Inflammatory macrophage (primary cell): ENCODE results near the gene HSPA1B.
"Not testable (repeated sequence)": the region's sequence is repeated elsewhere in the genome, so short reads cannot be mapped to it uniquely, and the experiment has no call there.

Experiments
- DNase-seq, 2 donors: peaks; one replicate each; pipeline ENCODE4 v3.0.0-alpha.2; 2020 to 2022

The HSPA1B gene

DNA sequence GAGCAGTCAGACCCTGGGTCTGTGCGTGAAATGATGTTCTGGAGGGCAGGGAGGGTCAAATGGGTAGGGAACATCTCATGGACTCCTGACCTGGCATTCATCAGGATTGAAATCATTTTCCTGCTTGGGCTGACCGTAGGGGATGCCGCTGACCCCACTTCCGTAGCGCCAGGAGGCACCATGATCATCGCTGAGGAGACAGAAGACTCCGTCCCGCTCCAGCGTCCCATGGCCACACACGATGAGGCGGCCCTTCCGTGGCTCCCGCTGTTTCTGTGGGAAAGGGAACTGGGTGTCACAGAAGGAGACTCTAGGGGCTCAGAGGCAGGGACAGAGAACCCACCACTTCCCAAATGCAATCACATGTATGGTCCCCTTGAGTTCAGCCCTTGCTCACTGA is 32.8 kb downstream of the HSPA1B start:
- DNase-seq, result no peak

DNA sequence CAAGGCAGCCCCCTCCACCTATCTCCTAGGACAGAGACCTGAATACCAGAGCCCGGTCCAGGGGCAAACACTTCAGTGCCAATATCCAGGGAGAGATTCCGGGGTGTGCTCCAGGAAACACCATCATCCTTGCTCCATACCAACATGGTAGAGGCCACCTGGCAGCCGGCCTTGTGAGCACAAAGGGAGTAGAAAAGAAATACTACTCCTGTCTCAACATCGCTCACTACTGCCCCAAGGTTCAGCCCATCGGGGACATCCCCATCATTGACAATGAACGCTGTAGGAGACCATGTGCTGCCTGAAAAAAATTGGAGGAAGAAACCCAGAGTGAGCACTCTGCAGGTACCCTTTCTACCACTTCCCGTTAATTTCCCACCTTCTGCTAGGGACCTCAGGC is 33.6 kb downstream of the HSPA1B start:
- no peak for DNase-seq

DNA sequence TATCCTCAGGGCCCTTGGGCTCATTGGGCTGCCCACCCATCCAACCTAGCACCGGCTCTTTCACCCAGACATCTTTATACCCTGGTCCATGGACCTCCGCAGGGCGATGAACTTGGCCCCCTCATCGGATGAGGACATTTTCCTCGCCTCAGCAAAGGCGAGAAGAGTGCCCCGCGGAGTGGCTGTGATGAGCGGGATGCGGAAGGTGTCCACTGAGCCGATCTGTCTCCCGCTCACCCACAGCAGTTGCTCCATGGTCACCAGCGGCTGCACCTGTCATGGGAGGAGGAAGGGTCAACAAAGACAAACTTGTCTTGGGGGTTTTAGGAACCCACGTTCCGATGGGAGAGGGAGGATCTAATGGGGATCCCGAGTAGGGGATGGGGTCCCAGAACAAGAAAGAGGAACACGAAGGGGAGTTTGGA is 34.4 kb downstream of the HSPA1B start:
- DNase-seq, result no peak

DNA sequence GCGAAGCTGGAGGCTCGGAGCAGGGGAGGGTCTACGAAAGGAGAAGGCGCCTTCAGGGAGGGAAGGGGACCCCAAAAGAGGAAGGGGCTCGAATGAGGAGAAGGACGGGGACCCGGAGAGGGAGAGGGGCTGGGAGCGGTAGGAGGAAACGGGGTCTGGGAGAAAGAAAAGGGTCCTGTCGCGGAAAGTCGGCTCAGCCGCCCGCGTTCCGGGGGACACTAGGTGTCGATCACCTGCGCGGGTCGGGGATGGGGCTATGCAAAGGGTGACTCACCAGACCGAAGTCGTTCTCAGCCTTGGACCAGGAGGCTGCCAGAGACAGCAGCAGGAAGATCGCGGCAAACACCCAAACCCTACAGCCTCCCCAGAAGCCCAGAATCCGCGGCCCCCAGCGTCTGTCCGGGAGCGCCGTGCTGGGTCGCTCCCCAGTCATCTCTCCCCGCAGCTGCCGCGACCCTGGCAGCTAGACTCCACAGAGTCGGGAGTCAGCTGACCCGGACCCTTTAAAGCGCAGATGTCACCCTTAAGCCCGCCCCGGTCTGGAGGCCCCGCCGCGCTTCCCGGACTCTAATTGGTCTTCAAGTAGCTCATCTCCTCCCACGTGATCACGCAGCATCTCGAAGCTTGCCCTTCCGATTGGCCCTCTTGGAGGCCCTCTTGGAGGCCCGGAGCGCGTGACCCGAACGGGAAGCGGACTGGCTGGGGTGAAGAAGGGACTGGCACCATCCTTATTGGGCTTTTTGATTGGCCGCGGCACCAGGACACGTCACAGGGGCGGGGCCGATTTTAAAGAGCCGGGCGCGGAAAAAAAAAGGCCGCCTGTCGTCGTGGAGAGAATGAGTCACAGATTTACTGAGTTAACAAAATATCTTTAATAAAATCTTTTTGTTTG is 35.1 kb downstream of the HSPA1B start, which contains the start of gene NEU1:
NEU1 (minus strand) TSS at position 478 of the 892 bp plus-strand sequence; CDS start at position 433, 45 bp downstream.
- DNase-seq, result peak; percentile 100

DNA sequence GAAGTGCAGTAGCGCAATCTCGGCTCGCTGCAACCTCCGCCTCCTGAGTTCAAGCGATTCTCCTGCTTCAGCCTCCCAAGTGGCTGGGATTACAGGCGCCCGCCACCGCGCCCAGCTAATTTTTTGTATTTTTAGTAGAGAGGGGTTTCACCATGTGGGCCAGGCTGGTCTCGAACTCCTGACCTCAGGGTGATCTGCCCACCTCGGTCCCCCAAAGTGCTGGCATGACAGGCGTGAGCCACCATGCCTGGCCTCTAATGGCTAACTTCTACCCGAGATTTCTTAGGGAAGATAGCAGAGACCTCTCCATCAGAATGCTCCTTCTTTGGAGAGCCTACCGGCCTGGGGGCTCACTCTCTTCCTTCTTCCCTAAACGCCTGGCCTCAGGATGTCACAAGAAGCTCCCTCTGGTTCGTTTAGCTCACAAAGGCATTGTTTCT is 36.6 kb downstream of the HSPA1B start:
- not testable (repeated sequence) for DNase-seq

DNA sequence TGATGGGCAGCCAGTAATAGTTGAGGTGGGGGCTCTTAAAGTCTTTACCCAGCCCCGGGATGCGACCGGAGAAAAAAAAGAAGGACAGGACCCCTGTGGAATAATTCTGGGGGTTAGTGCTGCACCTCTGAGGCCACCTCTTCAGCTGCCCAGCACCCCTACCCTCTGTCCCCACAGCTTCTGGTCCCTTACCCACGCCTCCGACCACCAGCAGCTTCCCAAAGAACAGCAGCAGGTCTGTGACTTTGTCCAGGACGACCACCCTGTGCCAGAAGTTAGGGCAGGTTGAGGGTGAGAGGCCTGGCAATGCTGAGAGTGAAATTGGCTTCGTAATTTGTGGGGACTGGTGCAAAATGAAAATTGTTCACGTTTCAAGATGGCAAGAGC is 37.3 kb downstream of the HSPA1B start:
- DNase-seq, result no peak

DNA sequence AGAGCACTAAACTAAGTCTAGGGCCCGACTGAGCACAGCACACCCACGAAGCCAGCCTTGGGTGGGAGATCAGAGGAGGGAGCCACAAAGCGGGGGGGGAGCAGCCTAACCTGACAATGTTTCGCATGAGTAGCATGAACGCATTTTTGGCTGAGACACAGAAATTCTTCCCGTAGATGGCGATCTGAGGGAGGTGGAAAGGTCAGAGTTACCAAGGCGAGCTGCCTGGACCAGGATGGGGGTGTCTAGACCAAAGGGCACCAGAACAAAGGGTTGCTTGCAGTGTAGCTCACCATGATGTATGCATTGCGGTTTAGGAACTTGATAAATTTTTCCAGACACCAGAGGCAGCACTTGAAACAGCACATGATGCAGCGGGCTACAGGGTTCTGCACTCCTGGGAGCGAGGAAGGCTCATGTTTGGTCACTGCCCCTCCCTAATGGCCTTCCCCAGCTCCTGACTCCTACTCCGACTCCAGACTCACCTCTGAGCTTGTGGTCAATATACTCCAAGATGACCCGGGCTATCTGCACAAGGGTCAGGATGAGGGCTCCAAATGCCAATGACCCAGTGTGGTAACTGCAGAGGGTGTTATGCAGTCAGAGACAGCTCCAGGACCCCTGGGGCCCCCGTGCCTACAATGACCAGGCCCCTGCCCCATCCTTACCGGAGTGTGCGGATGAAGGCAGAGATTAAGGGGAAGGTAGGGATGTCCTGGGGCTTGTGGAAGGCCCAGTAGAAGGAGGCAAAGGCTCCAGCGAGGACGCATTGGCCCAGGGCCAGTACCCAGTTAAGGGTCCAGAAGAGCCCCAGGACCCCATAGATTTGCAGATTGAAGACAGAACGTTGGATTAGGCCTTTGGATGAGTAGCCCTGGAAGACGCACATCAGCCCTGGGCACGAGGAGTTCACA is 37.9 kb downstream of the HSPA1B start:
- DNase-seq, result no peak

DNA sequence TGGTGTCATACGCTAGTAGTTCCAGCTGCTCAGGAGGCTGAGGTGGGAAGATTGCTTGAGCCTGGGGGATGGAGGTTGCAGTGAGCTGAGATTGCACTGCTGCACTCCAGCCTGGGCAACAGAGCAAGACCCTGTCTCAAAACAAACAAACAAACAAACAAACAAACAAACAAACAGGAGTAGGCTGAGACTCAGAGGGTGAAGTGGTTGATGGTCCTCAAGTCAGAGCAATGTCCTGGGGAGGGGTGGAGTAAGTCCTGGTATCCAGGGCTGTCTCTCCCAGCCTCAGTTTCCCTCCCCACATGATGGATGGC is 41.1 kb downstream of the HSPA1B start:
- DNase-seq, result not testable (repeated sequence)

DNA sequence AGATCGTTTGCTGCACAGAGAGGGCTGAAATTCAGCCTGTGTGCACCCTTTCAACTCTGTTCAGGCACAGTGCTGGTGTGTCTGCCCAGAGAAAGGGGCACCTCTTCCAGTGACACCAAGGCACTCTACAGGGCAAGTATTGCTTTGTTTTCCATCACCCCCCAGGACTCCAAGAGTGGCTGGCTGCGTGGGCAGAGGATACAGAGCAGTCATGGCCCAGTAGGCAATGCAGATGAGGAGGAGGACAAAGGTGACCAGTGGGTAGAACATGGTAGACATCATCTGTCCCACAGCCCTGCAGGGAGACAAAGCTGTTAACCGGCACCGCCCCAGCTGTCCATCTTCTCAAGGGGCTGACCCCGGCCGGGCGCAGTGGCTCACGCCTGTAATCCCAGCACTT is 41.8 kb downstream of the HSPA1B start:
- no peak for DNase-seq

DNA sequence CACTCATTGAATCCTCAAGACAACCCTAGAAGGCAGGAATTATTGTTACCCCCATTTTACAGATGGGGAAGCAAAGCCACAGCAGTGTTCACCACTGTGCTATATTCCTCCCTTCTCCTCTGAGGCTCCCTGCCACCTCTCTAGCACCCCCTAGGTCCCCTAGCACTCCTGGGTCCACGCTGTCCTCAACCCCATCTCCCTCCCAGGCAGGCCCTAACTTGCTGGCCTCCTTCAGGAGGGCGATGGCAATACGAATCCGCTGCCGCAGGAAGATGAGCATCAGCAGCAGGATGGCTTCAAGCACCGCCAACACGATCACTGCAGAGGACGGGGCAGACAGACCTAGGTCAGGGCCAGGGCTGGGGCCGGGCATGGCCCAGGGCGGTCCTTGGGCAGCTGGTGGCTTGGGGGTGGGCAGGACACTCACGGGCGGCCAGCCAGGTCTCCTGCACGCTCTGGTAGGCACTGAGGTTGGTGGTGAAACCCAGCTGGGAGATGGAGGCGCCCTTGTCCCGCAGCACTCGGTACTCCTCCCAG is 42.9 kb downstream of the HSPA1B start:
- no peak for DNase-seq

DNA sequence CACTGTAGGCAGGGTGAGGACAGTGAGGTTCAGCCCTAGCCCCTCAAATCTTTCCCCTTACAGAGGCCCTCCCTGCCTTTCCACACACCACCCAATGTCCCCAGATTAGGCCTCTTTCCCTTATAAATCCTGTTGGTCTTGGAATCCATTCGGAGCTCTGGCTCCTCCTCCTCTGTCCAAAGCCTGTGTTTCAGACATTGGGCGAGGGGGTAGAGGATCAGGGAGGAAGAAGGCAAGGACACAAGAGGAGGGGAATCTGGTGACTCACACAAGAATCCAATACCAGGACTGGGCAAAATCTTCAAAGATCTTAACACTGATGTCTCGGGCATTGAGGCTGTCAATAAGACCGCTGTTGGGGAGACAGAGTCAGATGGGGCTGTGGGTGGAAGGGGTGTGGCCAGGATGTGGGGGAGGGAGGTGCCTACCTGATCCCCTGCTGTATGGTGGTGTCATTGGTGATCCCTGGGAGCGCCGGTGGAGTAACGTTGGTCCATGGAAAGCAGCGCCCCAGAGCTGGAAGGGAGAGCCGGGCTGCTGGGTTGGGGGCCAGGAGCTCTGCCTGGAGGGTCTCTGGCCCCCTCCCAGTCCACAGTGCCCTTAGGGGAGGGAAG is 43.6 kb downstream of the HSPA1B start:
- no peak for DNase-seq

DNA sequence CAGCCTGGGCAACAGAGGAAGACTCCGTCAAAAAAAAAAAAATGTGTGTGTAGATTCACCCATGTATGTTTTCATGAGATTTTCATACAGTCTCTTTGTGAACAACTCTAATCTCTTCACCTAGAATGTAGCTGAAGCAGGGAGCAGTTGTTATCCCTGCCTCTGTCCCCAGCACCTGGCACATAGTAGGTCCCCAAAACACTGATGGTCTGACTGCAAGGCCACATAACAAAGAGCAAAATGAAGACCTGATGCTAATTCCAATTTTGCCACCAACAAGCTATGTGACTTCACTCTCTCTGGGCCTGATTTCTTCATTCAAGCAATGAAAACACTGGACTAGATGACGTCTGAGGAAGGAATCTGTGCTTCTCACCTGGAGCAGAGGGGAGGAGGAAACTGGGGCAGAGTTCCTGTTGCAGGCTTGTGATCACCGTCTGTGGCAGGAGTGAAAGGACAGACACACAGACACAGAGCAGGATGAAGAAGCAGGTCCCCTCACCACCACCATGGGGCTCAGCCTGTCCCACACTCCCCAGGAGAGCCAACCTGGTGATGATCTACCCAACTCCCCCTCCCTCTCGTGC is 46.6 kb downstream of the HSPA1B start:
- no peak for DNase-seq

DNA sequence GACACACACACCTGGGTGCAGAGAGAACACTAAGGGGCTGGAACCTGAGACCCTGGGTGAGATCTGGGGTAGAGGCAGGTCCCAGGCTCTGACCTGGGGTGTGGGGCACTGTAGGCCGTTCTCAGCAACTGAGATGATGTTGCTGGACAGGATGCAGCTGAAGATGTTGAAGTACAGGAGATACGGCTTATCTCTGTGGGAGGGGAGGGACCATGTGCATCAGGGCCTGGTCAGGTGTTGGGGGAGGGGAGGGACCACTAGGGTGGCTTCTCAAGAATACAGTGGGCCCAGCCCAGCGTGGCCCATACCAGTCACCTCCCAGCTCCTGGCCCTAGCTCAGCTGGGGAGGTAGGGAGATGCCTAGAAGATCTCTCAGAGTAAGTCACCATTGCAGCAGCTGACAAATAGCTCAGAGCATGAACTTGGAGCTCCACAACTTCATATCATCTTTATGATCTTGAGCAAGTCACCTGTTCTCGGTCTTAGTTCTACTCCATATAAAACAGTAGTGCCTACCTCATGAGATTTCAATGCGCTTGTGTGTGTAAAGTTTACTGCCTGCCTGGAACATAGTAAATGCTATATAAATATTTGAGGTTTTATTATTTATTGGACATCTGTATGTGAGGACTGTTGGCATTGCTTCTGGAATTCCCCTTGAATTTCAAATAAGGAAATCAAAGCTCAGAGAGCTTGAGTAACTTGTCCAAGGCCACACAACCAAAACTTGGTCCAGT is 47.5 kb downstream of the HSPA1B start:
- DNase-seq, result no peak

DNA sequence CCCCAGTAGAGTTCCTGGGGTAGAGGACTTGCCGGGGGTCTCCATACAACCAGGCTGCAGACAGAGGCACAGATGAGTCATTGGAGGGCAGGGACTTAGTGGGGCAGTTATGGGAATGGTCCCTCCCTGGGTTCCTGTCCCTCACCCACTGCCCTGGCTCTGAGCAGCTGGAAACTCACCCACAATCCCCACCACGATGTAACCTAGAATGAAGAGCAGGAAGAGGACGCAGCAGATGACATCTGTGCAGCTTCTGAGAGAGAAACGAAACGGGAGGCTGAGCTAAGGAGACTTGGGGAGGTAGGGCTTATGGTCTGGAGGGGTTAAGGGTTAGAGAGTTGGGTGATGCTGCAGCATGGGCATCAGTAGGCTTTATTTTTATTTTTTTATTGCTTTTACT is 48.3 kb downstream of the HSPA1B start:
- no peak for DNase-seq

DNA sequence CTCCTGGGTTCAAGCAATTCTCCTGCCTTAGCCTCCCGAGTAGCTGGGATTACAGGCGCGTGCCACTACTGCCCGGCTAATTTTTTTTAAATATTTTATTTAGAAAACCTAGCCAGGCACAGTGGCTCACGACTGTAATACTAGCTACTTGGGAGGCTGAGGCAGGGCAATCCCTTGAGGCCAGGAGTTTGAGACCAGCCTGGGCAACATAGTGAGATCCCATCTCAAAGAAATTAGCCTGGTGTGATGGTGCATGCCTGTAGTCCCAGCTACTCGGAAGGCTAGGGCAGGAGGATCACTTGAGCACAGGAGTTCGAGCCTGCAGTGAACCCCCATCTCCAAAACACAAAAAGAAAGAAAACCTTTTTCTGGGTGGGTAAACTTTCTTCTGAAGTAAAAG is 48.8 kb downstream of the HSPA1B start:
- DNase-seq, result no peak

DNA sequence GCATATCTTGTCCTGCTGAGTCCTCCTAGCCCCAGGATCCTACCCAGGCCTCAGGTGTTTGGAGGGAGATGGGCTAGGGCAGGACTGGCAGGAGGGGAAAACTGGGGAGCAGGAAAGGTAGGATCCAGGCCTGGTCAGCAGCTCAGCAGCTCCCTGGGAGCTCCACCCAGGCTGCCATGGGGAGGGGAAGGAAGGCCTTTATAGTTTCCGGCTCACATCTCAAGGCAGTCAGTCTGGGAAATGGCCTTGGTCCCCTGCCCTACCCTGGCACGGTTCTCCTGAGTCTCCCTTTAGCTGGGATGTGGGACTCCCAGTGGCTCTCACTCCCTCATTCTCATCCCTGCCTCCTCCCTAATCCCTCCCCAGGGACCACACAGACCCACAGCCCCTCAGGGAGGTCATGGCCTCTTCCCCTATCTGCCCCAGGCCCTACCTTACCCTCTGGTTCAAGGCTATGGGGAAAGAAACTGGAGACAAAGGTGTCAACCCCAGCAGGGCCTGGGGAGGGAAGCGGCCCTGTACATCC is 49.6 kb downstream of the HSPA1B start:
- DNase-seq, result no peak

DNA sequence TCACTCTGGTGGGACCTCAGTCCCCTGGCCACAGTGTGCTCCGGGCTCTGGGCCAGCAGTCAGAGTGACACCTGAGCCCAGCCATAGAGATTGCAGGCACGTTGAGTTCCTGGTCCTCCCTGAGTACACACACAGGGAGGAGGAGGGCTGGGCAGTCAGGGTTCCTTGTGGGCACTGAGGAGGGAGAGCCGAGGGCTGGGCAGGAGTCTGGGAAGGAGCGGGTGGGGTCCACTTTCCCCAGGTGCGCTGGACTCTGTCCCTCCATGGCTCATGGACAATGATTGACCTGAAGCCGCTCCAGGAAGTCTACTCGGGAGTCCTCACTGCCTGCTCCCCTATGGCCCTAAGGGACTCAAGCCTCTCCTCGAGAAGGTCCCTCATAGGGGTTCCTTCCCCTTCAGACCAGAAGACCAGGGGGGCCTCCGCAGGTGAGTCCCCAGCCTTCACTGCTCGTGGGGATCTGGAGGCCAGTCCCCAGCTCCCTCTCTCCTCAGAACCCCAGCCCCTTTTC is 50.2 kb downstream of the HSPA1B start:
- no peak for DNase-seq

DNA sequence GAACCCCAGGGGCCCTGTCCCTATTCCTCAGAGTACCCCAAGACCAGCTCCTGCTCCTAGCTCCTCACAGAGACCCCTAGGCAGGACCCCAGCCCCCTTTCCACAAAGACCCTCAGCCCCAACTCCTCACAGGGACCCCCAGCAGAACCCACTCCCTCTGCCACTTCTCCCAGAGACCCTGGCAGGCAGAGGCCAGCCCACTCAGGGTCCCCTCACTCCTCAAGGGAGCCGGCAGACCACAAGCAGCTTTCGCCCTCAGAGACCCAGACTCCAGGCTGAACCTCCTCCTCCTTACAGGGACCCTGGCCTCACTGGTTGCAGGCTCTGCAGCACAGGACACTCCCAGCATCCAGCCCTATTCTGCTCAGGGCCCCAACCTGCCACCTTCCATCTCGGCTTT is 50.7 kb downstream of the HSPA1B start:
- no peak for DNase-seq

DNA sequence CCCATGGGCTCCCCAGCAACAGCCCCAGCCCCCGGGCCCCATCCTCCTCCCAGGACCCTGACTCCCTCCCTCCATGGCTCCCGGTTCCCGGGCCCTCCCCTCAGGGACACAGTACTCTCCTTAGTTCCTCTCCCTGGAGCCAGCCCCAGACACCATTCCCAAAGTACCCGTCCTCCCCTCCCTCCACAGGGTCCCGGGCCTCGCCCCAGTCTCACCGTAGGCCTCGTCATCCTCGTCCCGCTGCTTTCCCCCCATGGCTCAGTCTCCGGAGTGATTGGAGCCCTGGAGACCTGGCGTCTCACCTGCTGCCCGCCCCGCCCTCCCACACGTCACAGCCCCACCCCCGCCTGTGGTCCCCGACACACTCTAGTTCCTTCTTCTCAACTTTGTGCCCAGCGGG is 51.2 kb downstream of the HSPA1B start, which contains the start of gene SLC44A4:
SLC44A4 (minus strand) TSS at position 272 of the 400 bp plus-strand sequence; CDS start at position 255, 17 bp downstream.
- no peak for DNase-seq

DNA sequence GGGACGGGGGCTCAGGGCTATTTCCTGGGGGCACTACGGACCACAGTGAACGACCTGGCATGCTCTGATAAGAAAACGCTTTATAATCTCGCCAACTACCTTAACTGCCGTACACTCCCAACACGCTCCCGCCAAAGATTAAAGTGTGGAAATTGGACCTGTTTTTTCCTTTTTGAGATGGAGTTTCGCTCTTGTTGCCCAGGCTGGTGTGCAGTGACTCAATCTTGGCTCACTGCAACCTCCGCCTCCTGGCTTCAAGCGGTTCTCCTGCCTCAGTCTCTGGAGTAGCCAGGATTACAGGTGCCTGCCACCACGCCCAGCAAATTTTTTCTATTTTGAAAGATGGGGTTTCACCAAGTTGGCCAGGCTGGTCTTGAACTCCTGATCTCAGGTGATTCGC is 51.6 kb downstream of the HSPA1B start:
- no peak for DNase-seq
